Cardiac muscle cell (in vitro differentiated cells and primary cell): ENCODE results near the gene PRKCB. TPM values are rescaled to one million over a fixed set of nuclear protein-coding genes. Genes with fewer than 3 reads are reported as not detected.

Experiments
- DNase-seq, 2 donors: peaks; one replicate each; pipeline versions ENCODE4 v3.0.0 to v3.0.0-alpha.2; 2010 to 2017; ENCODE audit warnings: low read depth in 1 of 2, low spot score in 1 of 2
- H3K27ac ChIP-seq: fragments of 200-600 bp; sonication (generic); 2 replicates; pipeline ENCODE4 v1.5.1; 2016
- H3K27me3 ChIP-seq: fragments of 200-600 bp; sonication (generic); 2 replicates; pipeline ENCODE4 v1.6.0; 2016; ENCODE audit warnings: control low read depth
- H3K36me3 ChIP-seq: fragments of 200-600 bp; sonication (generic); 2 replicates; pipeline ENCODE4 v1.5.1; 2016; ENCODE audit warnings: control low read depth
- H3K4me1 ChIP-seq: fragments of 200-600 bp; sonication (generic); 2 replicates; pipeline ENCODE4 v1.8.1; 2017; ENCODE audit warnings: low read depth, mild to moderate bottlenecking, mixed run types
- H3K4me3 ChIP-seq: fragments of 200-600 bp; sonication (generic); 2 replicates; pipeline ENCODE4 v1.5.1; 2016; ENCODE audit warnings: mild to moderate bottlenecking
- H3K9me3 ChIP-seq: fragments of 200-600 bp; sonication (generic); 2 replicates; pipeline ENCODE4 v1.5.1; 2017; ENCODE audit warnings: low read depth, mild to moderate bottlenecking, control low read depth
- polyA plus RNA-seq: library from polyadenylated mRNA; unstranded; fragments of >200 nt; fragmentation: Nextera tagmentation; extraction: Ambion mirVana; gene quantifications from 2 replicates; pipeline ENCODE4 v1.2.1, GENCODE V29; 2016
- total RNA-seq: library from RNA; depleted of rRNA; stranded (reverse); fragments of >200 nt; gene quantifications from 2 replicates; pipeline ENCODE4 v1.2.3, GENCODE V29; 2016
- TF ChIP-seq, protein P1 (sequence below): IDR thresholded peaks from 2 replicates; pipeline ENCODE4 v1.5.1; 2012; ENCODE audit warnings: low read depth, mild to moderate bottlenecking, low read length

The PRKCB gene
- total and polyA plus RNA-seq, 2 experiments from 2014 or later = 0.66 to 1.5 TPM

DNA sequence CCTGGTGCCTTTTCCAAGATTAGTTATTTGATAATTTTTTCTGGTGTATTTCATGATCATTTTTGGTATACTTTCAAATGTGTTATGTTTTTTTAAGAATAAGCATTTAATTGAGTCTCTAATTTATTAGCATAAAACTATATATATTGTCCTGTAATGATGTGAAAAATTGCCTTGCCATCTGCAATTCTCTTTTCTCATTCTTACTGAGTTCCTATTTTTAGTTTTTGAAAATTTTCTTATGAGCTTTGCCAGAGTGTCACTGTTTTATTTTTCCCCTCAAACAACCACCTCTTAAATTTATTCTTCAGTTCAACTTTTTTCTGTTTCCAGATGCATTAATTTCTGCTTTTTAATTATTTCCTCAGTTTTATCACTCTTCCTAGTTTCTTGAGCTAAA is 59.3 kb downstream of the PRKCB start:
- TF ChIP-seq, protein P1, sequence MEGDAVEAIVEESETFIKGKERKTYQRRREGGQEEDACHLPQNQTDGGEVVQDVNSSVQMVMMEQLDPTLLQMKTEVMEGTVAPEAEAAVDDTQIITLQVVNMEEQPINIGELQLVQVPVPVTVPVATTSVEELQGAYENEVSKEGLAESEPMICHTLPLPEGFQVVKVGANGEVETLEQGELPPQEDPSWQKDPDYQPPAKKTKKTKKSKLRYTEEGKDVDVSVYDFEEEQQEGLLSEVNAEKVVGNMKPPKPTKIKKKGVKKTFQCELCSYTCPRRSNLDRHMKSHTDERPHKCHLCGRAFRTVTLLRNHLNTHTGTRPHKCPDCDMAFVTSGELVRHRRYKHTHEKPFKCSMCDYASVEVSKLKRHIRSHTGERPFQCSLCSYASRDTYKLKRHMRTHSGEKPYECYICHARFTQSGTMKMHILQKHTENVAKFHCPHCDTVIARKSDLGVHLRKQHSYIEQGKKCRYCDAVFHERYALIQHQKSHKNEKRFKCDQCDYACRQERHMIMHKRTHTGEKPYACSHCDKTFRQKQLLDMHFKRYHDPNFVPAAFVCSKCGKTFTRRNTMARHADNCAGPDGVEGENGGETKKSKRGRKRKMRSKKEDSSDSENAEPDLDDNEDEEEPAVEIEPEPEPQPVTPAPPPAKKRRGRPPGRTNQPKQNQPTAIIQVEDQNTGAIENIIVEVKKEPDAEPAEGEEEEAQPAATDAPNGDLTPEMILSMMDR = no peak
- Histone ChIP-seq H3K36me3 (no peaks in the 10 kb centered on the region), H3K4me1 (no peaks in the 10 kb centered on the region), H3K9me3 (no peaks in the 10 kb centered on the region), H3K27me3 (peaks cover 14% of the 10 kb centered on the region), H3K4me3 (no peak overlapping the region), H3K27ac (no peak overlapping the region)
- DNase-seq = no peak

DNA sequence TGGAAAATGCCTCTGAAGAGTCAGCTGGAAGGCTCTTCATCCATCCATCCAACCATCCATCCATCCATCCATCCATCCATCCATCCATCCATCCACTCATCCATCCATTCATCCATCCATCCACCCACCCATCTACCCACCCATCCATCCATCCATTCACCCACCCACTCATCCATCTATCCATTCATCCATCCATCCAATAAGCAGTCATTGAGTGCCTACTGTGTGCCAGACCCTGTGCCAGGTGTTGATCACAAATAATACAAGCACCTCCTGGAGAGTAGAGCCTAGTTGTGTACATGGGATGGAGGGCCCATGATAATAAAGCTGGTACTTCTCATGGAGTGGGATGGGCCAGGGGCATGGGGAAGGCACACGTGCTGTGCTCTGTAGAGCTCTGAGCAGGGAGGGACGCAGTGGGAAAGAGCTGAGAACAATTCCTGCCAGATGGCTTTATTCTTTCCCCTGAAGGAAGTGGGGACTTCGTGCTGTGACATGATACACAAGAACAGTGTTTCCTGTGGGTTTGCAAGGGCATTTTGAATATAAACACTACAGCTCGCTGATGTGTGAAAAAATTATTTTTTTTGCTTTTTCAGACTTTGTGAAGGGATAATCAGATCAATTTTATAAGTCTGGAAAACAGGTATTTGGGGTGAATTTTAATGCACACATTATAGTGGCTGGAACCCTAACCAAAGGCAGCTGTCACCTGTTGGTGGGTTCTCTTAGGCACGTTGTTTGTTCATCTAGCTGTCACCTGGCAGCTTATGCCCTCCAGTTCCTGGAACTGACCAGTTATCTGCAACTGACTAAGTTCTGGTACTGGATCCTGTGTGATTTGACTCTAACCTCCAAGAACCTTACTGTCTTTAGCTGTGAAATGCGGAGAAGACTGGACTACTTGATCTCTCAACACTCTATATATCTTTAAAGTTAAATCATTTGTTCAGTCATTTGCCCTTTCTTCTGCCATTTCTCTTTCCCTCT is 61.3 kb downstream of the PRKCB start:
- H3K4me3 ChIP-seq = no peak overlapping the region
- TF ChIP-seq, protein P1 = no peak
- DNase-seq = no peak
- H3K4me1 ChIP-seq = no peaks in the 10 kb centered on the region
- no peaks in the 10 kb centered on the region for H3K36me3 ChIP-seq
- H3K27me3 ChIP-seq = peaks cover 8% of the 10 kb centered on the region
- no peaks in the 10 kb centered on the region for H3K9me3 ChIP-seq
- H3K27ac ChIP-seq = no peak overlapping the region

DNA sequence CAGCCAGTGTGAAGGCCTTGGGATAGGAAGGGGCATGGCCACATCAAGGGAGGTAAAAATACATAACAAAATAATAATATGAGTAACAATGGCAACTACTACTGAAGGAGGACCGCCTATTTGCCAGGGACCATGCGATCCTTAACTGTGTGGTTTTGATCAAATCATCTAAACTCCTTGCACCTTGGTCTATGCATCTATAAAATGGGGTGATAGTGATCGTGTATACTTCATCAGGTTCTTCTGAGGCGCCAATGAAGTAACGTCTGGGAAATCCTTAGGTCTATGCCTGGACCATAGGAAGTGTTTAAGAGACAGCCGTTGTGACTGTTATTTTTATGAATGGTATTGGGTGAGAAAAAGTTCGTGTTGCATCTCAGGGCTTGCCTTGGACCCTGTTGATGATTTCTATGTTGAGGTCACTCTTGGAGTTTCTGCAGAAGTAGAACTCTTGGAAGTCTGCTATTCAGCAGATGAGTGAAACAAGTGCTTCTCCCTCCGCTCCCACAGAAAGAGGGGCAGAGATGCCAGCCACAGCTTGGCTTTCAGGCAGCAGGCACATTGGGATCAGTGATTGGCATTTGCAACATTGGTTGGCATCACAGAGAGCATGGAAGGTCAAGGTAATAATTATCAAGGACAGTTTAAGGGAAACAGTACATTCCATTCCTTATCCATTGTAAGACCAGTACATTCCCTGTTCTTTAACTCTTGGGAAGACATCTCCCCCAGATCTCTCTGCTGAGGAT is 63.1 kb downstream of the PRKCB start:
- H3K36me3 ChIP-seq = no peaks in the 10 kb centered on the region
- no peaks in the 10 kb centered on the region for H3K9me3 ChIP-seq
- H3K27me3 ChIP-seq = peaks cover 8% of the 10 kb centered on the region
- no peak for DNase-seq
- H3K27ac ChIP-seq = no peak overlapping the region
- TF ChIP-seq, protein P1 = no peak
- no peak overlapping the region for H3K4me3 ChIP-seq
- no peaks in the 10 kb centered on the region for H3K4me1 ChIP-seq

DNA sequence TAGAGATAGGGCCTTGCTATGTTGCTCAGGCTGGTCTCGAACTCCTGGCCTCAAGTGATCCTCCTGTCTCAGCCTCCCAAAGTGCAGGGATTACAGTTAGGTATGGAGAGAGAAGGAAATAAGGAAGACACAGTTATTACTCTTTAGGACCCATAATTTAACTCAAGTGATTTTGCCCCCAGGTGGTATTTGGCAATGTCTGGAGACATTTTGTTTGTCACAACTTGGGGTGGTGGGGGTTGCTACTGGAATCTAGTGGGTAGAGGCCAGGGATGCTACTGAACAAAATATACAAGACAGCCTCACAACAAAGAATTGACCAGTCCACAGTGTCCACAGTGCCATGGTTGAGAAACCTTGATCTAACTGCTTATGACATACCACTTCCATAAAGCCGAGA is 64.1 kb downstream of the PRKCB start:
- no peak overlapping the region for H3K4me3 ChIP-seq
- peaks cover 3% of the 10 kb centered on the region for H3K27me3 ChIP-seq
- no peaks in the 10 kb centered on the region for H3K36me3 ChIP-seq
- TF ChIP-seq, protein P1 = no peak
- H3K27ac ChIP-seq = no peak overlapping the region
- no peaks in the 10 kb centered on the region for H3K4me1 ChIP-seq
- no peaks in the 10 kb centered on the region for H3K9me3 ChIP-seq
- DNase-seq = no peak

DNA sequence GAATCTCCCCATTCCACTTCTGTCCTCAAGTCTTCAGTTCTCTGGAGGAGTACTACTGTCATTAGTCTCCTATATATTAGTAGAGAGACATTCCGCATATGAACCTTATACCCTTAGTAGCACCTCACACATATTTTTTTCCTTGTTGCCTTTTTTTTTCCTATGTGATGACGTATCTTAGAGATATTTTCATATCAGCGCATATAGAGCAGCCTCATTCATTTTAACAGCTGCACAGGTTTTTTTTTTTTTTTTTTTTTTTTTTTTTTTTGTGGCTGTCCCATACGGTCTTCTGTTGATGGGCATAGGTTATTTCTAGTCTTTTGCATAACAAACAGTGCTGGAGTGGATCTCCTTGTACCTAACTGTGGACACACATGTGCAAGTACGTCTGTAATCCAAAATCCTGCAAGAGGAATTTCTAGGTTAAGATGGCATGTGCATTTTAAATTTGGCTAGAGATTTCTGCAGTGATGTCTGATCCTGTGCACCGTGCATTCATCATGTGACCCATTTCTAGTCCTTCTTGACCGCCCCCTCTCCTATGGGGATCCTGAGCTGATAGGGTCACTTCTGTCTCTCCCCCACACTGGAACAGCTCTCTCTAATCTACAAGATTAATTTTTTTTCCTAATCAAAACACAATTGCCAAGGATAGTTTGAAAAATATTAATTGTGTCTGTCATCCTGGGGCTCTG is 64.8 kb downstream of the PRKCB start:
- H3K27ac ChIP-seq = no peak overlapping the region
- TF ChIP-seq, protein P1 = no peak
- no peaks in the 10 kb centered on the region for H3K9me3 ChIP-seq

More for the DNA sequence above, 64.8 kb downstream of the PRKCB start:
- no peak for DNase-seq
- Histone ChIP-seq H3K4me1 (no peaks in the 10 kb centered on the region), H3K36me3 (no peaks in the 10 kb centered on the region), H3K4me3 (no peak overlapping the region), H3K27me3 (peaks cover 3% of the 10 kb centered on the region)
